Tibial artery (tissue), 4 donors: ENCODE data around the gene ATRNL1.

Experiments used
- DNase-seq, 2 donors: peaks; one replicate each; pipeline ENCODE4 v3.0.0-alpha.2; 2019
- H3K27ac ChIP-seq, 2 donors: fragments of 200-600 bp; sonication (generic) in 1 of 2; 1 replicate in 1 of 2; 2 replicates in 1 of 2; pipeline ENCODE4 v1.5.1; 2018 to 2019; ENCODE audit warnings: mild to moderate bottlenecking in 1 of 2
- H3K27me3 ChIP-seq, 2 donors: fragments of 200-600 bp; sonication (generic) in 1 of 2; one replicate each; pipeline versions ENCODE4 v1.5.1 to v1.6.0; 2016 to 2019
- H3K36me3 ChIP-seq, 3 donors: fragments of 200-600 bp; sonication (generic) in 2 of 3; one replicate each; pipeline ENCODE4 v1.5.1; 2016 to 2019; ENCODE audit warnings: mild to moderate bottlenecking in 2 of 3
- H3K4me1 ChIP-seq, 4 donors: fragments of 200-600 bp; sonication (generic) in 2 of 4; 1 replicate in 3 of 4; 2 replicates in 1 of 4; pipeline ENCODE4 v1.5.1; 2016 to 2019
- H3K4me3 ChIP-seq, 2 donors: fragments of 200-600 bp; sonication (generic) in 1 of 2; 1 replicate in 1 of 2; 2 replicates in 1 of 2; pipeline ENCODE4 v1.5.1; 2018 to 2019; ENCODE audit warnings: mild to moderate bottlenecking in 2 of 2
- H3K9me3 ChIP-seq, 3 donors: fragments of 200-600 bp; sonication (generic) in 1 of 3; one replicate each; pipeline ENCODE4 v1.5.1; 2016 to 2019
- intact Hi-C: fragments of 100-400 bp; cut with DNase I; formaldehyde crosslinking; loops from one replicate; pipeline ENCODE4 v1.15.0; 2023; ENCODE audit warnings: low total_unique reads
- TF ChIP-seq, protein P1 (sequence below), 2 experiments: fragments of 200-600 bp in 1 of 2; fragments of 450-650 bp in 1 of 2; IDR thresholded peaks; one replicate each; pipeline ENCODE4 v1.5.1; 2017 to 2019; ENCODE audit warnings: antibody characterized with exemption in 2 of 2, mild to moderate bottlenecking in 1 of 2, moderate library complexity in 1 of 2

The ATRNL1 gene

DNA sequence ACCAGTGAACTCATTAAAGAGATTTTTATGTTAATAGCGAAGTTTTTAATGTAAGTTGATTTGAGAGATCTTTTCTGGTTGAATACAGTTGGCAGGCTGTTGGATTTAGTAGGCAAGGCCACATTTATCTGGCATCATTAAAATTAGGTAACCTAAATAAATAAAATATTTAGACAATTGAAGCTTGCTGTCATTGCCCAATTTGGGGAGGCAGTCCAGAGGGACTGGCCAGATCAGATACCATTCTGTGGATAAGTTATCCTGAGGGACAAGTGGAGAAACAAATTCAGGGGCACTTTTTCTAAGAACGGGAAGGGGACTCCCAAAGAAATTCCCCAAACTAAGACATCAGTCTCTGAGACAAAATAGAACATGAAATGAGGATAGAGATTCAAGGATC is 782.0 kb downstream of the ATRNL1 start:
- Histone ChIP-seq H3K4me3 (no peak overlapping the region), H3K36me3 (no peaks in the 10 kb centered on the region), H3K27ac (no peak overlapping the region), H3K9me3 (no peaks in the 10 kb centered on the region), H3K27me3 (no peaks in the 10 kb centered on the region), H3K4me1 (no peaks in the 10 kb centered on the region)
- intact Hi-C loops, result no loop called here
- no peak for DNase-seq
- TF ChIP-seq, protein P1, sequence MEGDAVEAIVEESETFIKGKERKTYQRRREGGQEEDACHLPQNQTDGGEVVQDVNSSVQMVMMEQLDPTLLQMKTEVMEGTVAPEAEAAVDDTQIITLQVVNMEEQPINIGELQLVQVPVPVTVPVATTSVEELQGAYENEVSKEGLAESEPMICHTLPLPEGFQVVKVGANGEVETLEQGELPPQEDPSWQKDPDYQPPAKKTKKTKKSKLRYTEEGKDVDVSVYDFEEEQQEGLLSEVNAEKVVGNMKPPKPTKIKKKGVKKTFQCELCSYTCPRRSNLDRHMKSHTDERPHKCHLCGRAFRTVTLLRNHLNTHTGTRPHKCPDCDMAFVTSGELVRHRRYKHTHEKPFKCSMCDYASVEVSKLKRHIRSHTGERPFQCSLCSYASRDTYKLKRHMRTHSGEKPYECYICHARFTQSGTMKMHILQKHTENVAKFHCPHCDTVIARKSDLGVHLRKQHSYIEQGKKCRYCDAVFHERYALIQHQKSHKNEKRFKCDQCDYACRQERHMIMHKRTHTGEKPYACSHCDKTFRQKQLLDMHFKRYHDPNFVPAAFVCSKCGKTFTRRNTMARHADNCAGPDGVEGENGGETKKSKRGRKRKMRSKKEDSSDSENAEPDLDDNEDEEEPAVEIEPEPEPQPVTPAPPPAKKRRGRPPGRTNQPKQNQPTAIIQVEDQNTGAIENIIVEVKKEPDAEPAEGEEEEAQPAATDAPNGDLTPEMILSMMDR (IDR thresholded peaks at IDR 0.05), result no peak

DNA sequence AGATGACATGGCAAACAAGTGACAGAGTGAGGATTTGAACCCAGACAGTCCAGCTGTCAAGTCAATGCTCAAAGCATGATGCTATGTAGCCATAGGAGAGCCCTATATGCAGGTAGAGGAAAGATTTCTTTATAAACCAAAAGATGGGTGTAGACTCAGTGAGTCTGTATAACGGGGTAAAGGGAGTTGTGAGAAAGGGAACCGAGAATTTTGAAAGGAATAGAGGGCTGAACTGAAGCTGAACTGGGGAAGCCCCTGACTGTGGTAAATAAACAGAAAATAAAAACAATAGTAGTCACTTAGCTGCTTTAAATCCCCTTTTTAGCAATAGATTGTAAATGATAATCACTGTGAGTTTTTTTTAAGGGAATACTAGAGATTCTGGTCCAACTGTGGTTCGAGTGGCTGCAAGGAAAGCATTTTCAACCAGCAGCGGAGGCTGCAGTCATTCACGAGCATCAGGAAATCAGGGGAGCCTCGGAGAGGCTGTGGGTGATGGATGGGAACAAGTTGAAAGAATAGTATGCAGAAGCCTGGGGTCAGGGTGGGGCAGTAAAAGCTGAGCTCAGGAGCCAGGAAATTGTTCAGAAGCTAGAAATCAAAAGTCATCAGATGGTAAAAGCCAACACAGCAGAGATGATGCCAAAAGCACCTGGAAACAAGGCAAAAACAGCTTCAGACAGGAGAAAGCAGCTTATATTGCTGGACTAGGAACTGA is 786.4 kb downstream of the ATRNL1 start:
- Histone ChIP-seq H3K27me3 (no peaks in the 10 kb centered on the region), H3K9me3 (no peaks in the 10 kb centered on the region), H3K4me3 (no peak overlapping the region), H3K36me3 (no peaks in the 10 kb centered on the region), H3K4me1 (no peaks in the 10 kb centered on the region), H3K27ac (no peak overlapping the region)
- intact Hi-C loops, result no loop called here
- no peak for DNase-seq
- TF ChIP-seq, protein P1 (IDR thresholded peaks at IDR 0.05), result no peak

DNA sequence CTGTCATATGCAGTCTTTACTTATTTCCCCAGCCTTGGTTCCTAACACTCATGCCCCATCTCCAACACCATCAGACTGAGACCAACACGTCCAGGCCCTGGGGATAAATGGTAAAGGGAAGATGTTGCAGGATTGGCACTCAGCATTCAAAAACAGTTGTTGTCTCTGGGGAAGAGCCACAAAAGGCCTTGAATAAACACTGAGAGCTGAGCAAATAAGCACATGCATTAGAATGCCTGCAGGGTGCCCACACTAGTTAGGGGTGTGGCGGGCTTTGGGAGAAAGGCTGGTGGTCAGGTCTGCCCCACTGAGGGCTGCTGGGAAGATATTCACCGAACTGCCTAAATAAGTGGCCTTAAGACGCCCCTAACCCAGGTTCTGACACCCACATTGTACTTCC is 788.9 kb downstream of the ATRNL1 start:
- Histone ChIP-seq H3K9me3 (no peaks in the 10 kb centered on the region), H3K27ac (no peak overlapping the region), H3K4me1 (no peaks in the 10 kb centered on the region), H3K4me3 (no peak overlapping the region), H3K27me3 (no peaks in the 10 kb centered on the region), H3K36me3 (no peaks in the 10 kb centered on the region)
- intact Hi-C loops, result no loop called here
- DNase-seq, result no peak
- TF ChIP-seq, protein P1 (IDR thresholded peaks at IDR 0.05), result no peak

DNA sequence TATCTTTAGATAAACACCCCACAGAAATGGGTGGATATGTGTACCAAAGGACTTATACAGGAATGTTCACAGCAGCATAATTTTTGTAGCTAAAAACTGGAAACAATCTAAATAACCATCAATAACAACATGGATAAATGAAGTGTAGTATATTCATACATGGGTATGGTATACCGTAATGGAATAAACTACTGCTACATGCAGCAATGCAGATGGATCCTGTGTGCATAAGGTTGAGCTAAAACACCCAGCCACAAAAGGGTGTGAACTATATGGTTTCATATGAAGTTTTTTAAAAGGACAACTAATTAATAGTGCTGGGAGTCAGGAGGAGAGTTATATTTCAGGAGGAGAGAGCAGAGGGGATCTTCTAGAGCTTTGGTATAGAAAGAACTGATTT is 790.2 kb downstream of the ATRNL1 start:
- no peak overlapping the region for H3K27ac ChIP-seq
- intact Hi-C loops, result no loop called here
- TF ChIP-seq, protein P1 (IDR thresholded peaks at IDR 0.05), result no peak

DNA sequence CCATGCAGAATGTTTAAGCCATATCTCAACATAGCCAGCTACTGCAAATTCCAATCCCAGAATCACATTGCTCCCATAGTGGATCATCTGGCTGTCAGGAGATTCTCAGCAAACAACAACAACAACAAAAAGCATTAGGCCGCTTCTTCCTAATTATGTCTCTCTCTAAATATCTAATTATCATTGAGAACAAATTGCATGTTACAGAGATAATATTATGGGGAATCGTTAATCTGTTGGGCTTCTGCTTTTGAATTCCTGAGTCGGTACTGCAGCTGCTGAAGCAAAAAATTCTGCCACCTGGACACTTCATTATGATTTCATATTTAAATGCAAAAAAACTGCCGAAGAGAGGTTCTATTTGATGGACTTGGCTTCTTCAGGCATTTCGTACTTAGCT is 791.2 kb downstream of the ATRNL1 start:
- no peaks in the 10 kb centered on the region for H3K9me3 ChIP-seq

More for the DNA sequence above, 790.2 kb downstream of the ATRNL1 start:
- H3K4me1 ChIP-seq, result no peaks in the 10 kb centered on the region
- H3K27me3 ChIP-seq, result no peaks in the 10 kb centered on the region
- H3K36me3 ChIP-seq, result no peaks in the 10 kb centered on the region
- no peak overlapping the region for H3K4me3 ChIP-seq
- no peaks in the 10 kb centered on the region for H3K9me3 ChIP-seq
- DNase-seq, result no peak

More for the DNA sequence above, 791.2 kb downstream of the ATRNL1 start:
- DNase-seq, result no peak
- TF ChIP-seq, protein P1 (IDR thresholded peaks at IDR 0.05), result no peak
- H3K4me1 ChIP-seq, result no peaks in the 10 kb centered on the region
- H3K4me3 ChIP-seq, result no peak overlapping the region
- intact Hi-C loops, result no loop called here
- no peaks in the 10 kb centered on the region for H3K36me3 ChIP-seq
- H3K27me3 ChIP-seq, result no peaks in the 10 kb centered on the region
- H3K27ac ChIP-seq, result no peak overlapping the region
